Choroid plexus epithelial cell (primary cell): ENCODE results near the gene SLC9C1.

Experiments used
- DNase-seq: peaks from one replicate; pipeline ENCODE4 v3.0.0-alpha.2; 2010; ENCODE audit warnings: low read depth
- H3K4me3 ChIP-seq: 2 replicates; pipeline ENCODE4 v1.5.1; 2011; ENCODE audit warnings: low read depth, mild to moderate bottlenecking, control low read depth, low read length, moderate library complexity
- CTCF ChIP-seq: conservative IDR thresholded peaks from 2 replicates; pipeline ENCODE4 v1.5.1; 2011; ENCODE audit warnings: low read depth, mild to moderate bottlenecking, control low read depth, inconsistent platforms, low read length, moderate library complexity

Gene SLC9C1

DNA sequence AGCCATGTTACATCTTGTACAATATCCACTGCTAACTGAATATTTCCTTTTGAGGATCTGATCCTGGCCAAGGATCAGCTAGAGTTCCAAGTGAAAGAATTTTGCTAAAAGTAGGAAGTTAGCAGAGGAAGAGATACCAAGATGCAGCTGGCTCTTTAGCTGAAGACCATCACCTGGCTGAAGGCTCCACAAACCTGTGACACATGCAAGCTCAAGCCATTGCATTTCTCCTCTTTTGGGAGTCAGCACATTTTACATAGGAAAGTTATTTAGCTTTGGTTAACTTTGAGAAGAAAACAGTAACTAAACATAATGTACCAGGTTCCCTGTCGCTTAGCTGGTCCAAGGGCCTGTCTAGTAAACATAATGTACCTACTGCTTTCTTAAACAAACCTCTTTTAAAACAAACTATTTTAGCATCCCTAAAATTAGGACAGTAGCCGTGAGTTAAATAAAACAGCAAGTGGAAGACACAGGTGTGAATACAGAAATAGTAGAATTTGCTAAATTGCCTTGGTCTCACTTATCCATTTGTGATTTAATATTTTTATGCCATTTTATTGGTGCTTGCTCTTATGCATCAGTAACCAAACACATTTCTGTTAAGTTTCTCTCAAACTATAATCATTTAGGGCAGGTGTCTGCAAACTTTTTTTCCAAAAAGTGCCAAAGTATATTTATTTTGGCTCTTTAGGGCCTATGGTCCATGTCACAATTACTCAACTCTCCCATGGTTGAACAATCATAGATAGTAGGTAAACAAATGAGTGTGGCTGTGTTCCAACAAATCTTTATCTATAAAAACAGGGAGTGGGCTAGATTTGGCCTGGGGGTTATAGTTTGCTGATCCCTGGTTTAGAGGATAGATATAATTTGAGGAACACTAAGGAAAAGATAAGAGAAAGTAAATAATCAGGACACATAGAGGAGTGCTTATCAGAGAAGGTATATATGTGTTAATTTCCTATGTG is 172.2 kb downstream of the SLC9C1 start:
- DNase-seq = no peak
- H3K4me3 ChIP-seq = no peak overlapping the region
- TF ChIP-seq CTCF = no peak

DNA sequence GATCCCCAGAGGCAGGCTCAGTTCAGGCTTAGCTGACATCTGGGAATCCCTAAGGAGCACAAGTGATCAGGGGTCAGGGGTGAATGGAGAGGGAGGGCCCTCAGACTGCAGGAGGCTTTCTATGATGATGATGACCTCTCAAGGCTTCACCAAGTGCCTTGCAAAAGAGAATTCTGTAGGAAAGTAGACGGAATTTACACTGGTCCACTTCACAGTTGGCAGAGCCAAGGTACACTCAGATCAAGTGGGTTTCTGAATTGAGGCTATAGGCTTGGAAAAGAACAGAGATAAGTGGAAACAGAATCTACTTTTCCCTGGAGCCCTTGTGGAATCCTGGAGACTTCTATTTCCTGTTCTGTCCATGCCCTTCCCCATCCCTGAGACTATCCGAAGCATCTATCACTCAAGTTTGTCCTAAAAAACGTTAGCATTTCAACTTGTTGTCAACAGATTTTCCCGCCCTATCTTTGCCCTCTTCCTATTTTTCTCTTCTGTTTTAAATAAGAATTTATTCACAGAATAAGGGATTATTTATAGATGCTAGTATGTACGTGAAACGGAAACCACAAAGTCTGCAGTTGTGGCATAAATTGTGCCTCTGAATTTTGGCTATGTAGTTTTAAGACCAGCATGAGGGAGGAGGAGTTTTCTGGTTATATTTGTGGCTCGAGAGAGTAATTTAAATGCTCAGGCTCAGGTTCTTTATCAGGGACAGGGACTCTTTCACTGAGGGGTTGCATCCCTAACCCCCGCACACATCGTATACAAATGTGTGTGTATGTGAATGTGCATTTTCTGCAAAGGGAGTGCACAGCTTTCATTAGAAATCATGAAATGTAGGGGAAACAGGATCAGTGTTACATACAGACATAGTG is 173.8 kb downstream of the SLC9C1 start:
- no peak for TF ChIP-seq CTCF
- DNase-seq = no peak
- H3K4me3 ChIP-seq = no peak overlapping the region

DNA sequence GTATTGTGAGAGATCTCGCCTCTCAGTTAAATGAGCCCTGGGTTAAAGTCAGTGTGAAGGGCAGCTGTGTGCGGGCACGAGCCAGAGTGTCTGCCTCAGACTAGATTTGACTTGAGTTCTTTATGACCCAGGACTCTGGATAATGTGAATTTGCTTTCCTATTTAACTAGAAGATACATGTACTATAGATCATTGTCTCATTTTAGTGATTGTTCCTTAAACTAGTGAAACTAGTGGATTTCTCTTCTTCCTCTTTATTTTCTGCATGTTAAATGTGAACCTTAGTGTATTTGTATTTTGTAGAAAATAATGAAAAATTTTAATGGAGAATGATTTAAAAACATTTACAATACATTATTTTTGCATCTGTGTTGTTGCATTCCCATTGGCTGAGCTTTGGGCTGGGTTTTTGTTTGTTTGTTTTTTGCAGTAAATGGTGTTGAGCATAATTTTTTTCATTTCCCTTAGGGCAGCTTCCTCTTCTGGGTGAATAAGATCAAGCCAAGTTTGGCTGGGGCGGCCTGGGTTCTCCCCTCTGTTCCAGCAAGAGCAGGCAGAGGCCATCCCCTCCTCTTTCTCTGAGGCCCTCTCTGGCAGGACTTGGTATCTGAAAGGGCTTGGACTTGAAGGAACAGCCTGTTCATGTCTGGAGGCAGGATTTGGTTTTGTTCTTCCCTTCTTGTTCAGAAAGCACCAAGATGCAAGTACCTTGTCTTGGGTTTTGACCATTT is 176.0 kb downstream of the SLC9C1 start:
- DNase-seq = no peak
- peak; percentile 12 for TF ChIP-seq CTCF
- H3K4me3 ChIP-seq = no peak overlapping the region

DNA sequence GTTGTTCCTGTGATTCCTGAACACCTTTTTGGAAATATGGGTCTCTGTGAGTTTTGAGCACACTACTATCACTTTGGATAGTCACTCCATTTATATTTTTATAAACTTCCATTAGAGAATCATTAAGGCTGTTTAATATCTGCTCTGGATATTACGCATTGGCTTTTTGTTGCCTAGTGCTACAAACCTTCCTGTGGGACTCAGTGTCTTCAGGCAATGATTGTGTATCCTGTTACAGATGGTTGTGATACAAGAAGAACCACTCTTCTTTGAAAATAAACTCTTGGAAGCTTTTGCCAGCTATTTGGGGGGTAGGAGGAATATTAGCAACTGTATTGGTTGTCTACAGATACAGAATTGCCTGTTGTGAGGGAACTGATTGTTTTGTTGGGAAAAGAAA is 176.6 kb downstream of the SLC9C1 start:
- TF ChIP-seq CTCF = no peak
- no peak for DNase-seq
- H3K4me3 ChIP-seq = no peak overlapping the region

- TF ChIP-seq CTCF = no peak
- DNase-seq = peak; percentile 30
- H3K4me3 ChIP-seq = peak overlapping the region; percentile 32
Observed at GRCh38 chr3:112116748-112117186, 177.2 kb downstream of the SLC9C1 start.

DNA sequence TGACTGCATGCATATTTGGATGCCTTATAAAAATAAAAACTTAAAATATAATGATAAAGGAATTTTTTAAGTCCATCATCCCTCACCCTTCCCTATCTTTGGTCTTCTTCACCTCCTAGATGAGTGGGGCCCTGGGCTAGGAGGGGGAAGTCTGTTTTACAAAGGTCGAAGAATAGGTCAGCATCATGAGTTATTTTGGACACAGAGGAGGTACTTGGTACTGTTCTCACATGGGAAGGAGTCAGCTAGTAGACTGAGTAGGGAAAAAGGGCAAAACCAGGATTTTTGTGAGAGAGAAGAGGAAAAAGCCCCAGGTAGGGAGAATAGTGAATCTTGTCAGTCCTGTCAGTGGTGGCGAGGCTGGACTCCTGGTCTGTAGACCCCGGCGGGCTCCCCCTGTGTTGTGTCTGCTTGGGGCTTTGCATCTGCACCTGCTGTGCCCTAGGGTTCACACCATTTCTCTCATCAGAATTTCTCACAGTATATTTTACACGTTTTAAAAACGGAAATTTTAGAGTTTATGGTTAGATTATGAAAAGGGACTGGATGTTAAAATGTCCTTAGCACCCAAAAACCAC is 178.1 kb downstream of the SLC9C1 start:
- no peak for TF ChIP-seq CTCF
- DNase-seq = no peak
- H3K4me3 ChIP-seq = no peak overlapping the region
